ENCODE results near the gene ATXN7L3.

Gene ATXN7L3

GRCh38 chr17:44209786-44210341, 10.2 kb upstream of the ATXN7L3 start:
- DNase-seq (ENCODE audit: low spot score) = peak; percentile 79
- in situ Hi-C loops (cut with MboI; ENCODE audit: low pct_unique_long_range_greater_than_20kb, low sequenced_read_pairs, unreplicated experiment) = loop anchor here (25.0 kb wide), 1 partner anchor 302 kb away; the partner anchor contains the start of gene GPATCH8
- no peak for TF ChIP-seq CTCF (IDR thresholded peaks at IDR 0.05; ENCODE audit: extremely low read depth, insufficient read depth, missing control alignments)

GRCh38 chr17:44207743-44208142, 8.1 kb upstream of the ATXN7L3 start:
- TF ChIP-seq CTCF (IDR thresholded peaks at IDR 0.05; ENCODE audit: extremely low read depth, insufficient read depth, missing control alignments) = no peak
- in situ Hi-C loops (cut with MboI; ENCODE audit: low pct_unique_long_range_greater_than_20kb, low sequenced_read_pairs, unreplicated experiment) = loop anchor here (25.0 kb wide), 1 partner anchor 305 kb away; the partner anchor contains the start of gene GPATCH8

GRCh38 chr17:44207319-44207718, 7.6 kb upstream of the ATXN7L3 start:
- no peak for TF ChIP-seq CTCF (IDR thresholded peaks at IDR 0.05; ENCODE audit: extremely low read depth, insufficient read depth, missing control alignments)
- in situ Hi-C loops (cut with MboI; ENCODE audit: low pct_unique_long_range_greater_than_20kb, low sequenced_read_pairs, unreplicated experiment) = loop anchor here (25.0 kb wide), 1 partner anchor 305 kb away; the partner anchor contains the start of gene GPATCH8
- DNase-seq (ENCODE audit: low spot score) = no peak

More at GRCh38 chr17:44207743-44208142, 8.1 kb upstream of the ATXN7L3 start:
- DNase-seq (ENCODE audit: low spot score) = no peak

GRCh38 chr17:44206825-44207155, 7.1 kb upstream of the ATXN7L3 start:
- DNase-seq (ENCODE audit: low spot score) = no peak
- in situ Hi-C loops (cut with MboI; ENCODE audit: low pct_unique_long_range_greater_than_20kb, low sequenced_read_pairs, unreplicated experiment) = loop anchor here (25.0 kb wide), 1 partner anchor 306 kb away; the partner anchor contains the start of gene GPATCH8
- TF ChIP-seq CTCF (IDR thresholded peaks at IDR 0.05; ENCODE audit: extremely low read depth, insufficient read depth, missing control alignments) = no peak

- in situ Hi-C loops (cut with MboI; ENCODE audit: low pct_unique_long_range_greater_than_20kb, low sequenced_read_pairs, unreplicated experiment) = loop anchor here (25.0 kb wide), 1 partner anchor 306 kb away; the partner anchor contains the start of gene GPATCH8
- peak; percentile 7 for TF ChIP-seq CTCF (IDR thresholded peaks at IDR 0.05; ENCODE audit: extremely low read depth, insufficient read depth, missing control alignments)
- DNase-seq (ENCODE audit: low spot score) = no peak
Observed at GRCh38 chr17:44205962-44206824, 6.5 kb upstream of the ATXN7L3 start.

GRCh38 chr17:44204441-44204882, 4.8 kb upstream of the ATXN7L3 start:
- no peak for TF ChIP-seq CTCF (IDR thresholded peaks at IDR 0.05; ENCODE audit: extremely low read depth, insufficient read depth, missing control alignments)
- in situ Hi-C loops (cut with MboI; ENCODE audit: low pct_unique_long_range_greater_than_20kb, low sequenced_read_pairs, unreplicated experiment) = loop anchor here (5.0 to 25.0 kb wide), 2 partner anchors 123 to 308 kb away; partner anchors contain the start of gene GPATCH8
- no peak for DNase-seq (ENCODE audit: low spot score)

Measured in GM13977 (cell line).